ENCODE measurements around the gene RTN1.

RTN1 gene

DNA sequence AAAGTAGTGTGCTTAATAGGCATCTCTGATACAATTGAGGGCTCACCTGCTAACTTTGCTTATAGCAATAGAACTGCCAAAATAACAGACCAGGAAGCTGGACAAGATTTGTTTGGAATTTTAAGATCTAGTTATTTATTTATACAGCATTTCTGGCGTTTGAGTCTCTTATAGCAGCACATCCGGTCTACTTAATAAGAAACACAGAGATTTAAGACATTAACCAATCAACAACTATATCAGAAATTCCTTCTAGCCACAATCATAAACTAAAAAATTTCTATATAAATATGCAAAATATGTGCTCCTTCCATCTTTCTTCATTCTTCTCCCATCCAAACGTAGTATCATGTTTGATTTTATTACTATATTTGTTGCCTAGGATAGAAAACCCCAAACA lies 2.6 kb downstream of the RTN1 start:
- no peaks in the 10 kb centered on the region for H4K20me1 ChIP-seq (ENCODE audit: low read depth, low read length)
- H3K36me3 ChIP-seq (ENCODE audit: low read length) = no peaks in the 10 kb centered on the region
- H3K4me2 ChIP-seq (ENCODE audit: low read depth, low read length, poor library complexity, severe bottlenecking) = no peak overlapping the region
- H3K4me3 ChIP-seq (ENCODE audit: insufficient read depth, low read length, poor library complexity, severe bottlenecking) = no peak overlapping the region
- H3F3A ChIP-seq (ENCODE audit: insufficient read depth) = no peaks in the 10 kb centered on the region
- TF ChIP-seq, protein P1, sequence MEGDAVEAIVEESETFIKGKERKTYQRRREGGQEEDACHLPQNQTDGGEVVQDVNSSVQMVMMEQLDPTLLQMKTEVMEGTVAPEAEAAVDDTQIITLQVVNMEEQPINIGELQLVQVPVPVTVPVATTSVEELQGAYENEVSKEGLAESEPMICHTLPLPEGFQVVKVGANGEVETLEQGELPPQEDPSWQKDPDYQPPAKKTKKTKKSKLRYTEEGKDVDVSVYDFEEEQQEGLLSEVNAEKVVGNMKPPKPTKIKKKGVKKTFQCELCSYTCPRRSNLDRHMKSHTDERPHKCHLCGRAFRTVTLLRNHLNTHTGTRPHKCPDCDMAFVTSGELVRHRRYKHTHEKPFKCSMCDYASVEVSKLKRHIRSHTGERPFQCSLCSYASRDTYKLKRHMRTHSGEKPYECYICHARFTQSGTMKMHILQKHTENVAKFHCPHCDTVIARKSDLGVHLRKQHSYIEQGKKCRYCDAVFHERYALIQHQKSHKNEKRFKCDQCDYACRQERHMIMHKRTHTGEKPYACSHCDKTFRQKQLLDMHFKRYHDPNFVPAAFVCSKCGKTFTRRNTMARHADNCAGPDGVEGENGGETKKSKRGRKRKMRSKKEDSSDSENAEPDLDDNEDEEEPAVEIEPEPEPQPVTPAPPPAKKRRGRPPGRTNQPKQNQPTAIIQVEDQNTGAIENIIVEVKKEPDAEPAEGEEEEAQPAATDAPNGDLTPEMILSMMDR (IDR thresholded peaks at IDR 0.05; ENCODE audit: insufficient read depth, low read length, poor library complexity, severe bottlenecking) = no peak
- no peak for TF ChIP-seq EZH2phosphoT487 (conservative IDR thresholded peaks at IDR 0.05; ENCODE audit: low read length)
- no peak overlapping the region for H3K9ac ChIP-seq (ENCODE audit: low read length)
- no peaks in the 10 kb centered on the region for H3K27me3 ChIP-seq (ENCODE audit: low read length)
- H3K9me2 ChIP-seq (replicated peaks; ENCODE audit: insufficient read depth, low read length) = no peaks in the 10 kb centered on the region
- H3K9me3 ChIP-seq (ENCODE audit: insufficient read depth, low read length) = no peaks in the 10 kb centered on the region
- H3K79me2 ChIP-seq (ENCODE audit: insufficient read depth, low read length) = no peaks in the 10 kb centered on the region
- H2AFZ ChIP-seq (ENCODE audit: low read depth, low read length, severe bottlenecking) = no peak overlapping the region
- no peak overlapping the region for H3K27ac ChIP-seq (ENCODE audit: low read depth, low read length)

DNA sequence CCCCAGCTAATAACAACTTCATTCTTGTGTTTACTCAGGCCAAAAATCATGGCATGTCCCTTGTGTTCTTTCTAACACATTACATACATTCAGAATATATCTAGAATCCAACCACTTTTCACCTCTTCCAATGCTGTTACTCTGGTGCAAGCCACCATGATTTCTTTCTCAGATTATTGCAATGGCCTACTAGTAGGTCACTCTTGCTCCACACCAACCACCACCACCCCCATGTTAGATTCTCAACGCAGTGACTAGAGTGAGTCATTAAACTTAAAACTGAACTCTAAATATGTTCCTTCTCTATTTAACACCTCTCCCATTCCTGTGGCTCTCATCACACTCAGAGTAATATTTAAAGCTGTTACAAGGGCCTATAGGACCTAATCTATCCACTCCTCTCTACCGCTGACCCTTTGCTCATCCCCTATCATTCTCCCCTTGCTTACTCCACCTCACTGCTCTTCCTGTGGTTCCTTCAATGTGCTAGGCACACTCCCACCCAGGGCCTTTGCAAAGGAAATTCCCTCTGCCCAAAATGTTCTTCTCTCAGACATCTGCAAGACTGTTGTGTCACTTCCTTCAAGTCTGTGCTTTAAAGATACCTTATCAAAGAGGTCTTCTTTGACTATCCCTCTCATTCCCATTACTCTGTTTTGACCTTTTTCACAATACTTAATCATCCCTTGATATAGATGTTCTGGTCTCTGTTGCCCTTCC lies 6.6 kb downstream of the RTN1 start:
- no peaks in the 10 kb centered on the region for H3K27me3 ChIP-seq (ENCODE audit: low read length)
- no peaks in the 10 kb centered on the region for H3F3A ChIP-seq (ENCODE audit: insufficient read depth)
- H4K20me1 ChIP-seq (ENCODE audit: low read depth, low read length) = no peaks in the 10 kb centered on the region
- no peak overlapping the region for H3K9ac ChIP-seq (ENCODE audit: low read length)
- no peak for TF ChIP-seq EZH2phosphoT487 (conservative IDR thresholded peaks at IDR 0.05; ENCODE audit: low read length)
- TF ChIP-seq, protein P1 (IDR thresholded peaks at IDR 0.05; ENCODE audit: insufficient read depth, low read length, poor library complexity, severe bottlenecking) = no peak
- no peaks in the 10 kb centered on the region for H3K36me3 ChIP-seq (ENCODE audit: low read length)
- no peak overlapping the region for H3K4me3 ChIP-seq (ENCODE audit: insufficient read depth, low read length, poor library complexity, severe bottlenecking)
- no peak overlapping the region for H2AFZ ChIP-seq (ENCODE audit: low read depth, low read length, severe bottlenecking)
- no peaks in the 10 kb centered on the region for H3K9me3 ChIP-seq (ENCODE audit: insufficient read depth, low read length)
- H3K27ac ChIP-seq (ENCODE audit: low read depth, low read length) = no peak overlapping the region
- H3K79me2 ChIP-seq (ENCODE audit: insufficient read depth, low read length) = no peaks in the 10 kb centered on the region
- no peak overlapping the region for H3K4me2 ChIP-seq (ENCODE audit: low read depth, low read length, poor library complexity, severe bottlenecking)
- no peaks in the 10 kb centered on the region for H3K9me2 ChIP-seq (replicated peaks; ENCODE audit: insufficient read depth, low read length)

DNA sequence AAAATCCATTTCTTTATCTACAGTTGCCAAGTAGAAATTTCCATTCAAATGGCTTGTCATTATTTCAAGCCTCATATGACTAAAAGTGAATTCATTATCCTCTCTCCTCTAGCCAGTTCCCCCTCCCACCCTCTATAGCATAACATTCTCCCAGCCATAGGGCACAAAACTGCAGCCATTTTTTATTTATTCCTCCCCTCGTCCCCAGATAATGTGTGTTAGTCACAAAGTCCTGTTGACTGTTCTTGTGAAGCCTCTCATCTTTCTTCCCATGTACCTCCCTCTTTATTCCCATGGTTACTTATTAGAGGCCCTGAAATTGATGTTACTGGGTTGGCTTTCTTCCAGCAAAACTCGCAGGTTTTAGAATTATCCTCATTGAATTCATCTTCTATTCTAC lies 13.2 kb downstream of the RTN1 start:
- no peaks in the 10 kb centered on the region for H4K20me1 ChIP-seq (ENCODE audit: low read depth, low read length)
- H3F3A ChIP-seq (ENCODE audit: insufficient read depth) = no peaks in the 10 kb centered on the region
- TF ChIP-seq, protein P1 (IDR thresholded peaks at IDR 0.05; ENCODE audit: insufficient read depth, low read length, poor library complexity, severe bottlenecking) = no peak
- no peak for TF ChIP-seq EZH2phosphoT487 (conservative IDR thresholded peaks at IDR 0.05; ENCODE audit: low read length)
- H3K79me2 ChIP-seq (ENCODE audit: insufficient read depth, low read length) = no peaks in the 10 kb centered on the region
- no peaks in the 10 kb centered on the region for H3K9me3 ChIP-seq (ENCODE audit: insufficient read depth, low read length)
- no peaks in the 10 kb centered on the region for H3K9me2 ChIP-seq (replicated peaks; ENCODE audit: insufficient read depth, low read length)
- H3K27ac ChIP-seq (ENCODE audit: low read depth, low read length) = no peak overlapping the region
- no peak overlapping the region for H3K4me3 ChIP-seq (ENCODE audit: insufficient read depth, low read length, poor library complexity, severe bottlenecking)
- H3K4me2 ChIP-seq (ENCODE audit: low read depth, low read length, poor library complexity, severe bottlenecking) = no peak overlapping the region
- no peak overlapping the region for H2AFZ ChIP-seq (ENCODE audit: low read depth, low read length, severe bottlenecking)
- H3K9ac ChIP-seq (ENCODE audit: low read length) = no peak overlapping the region
- no peaks in the 10 kb centered on the region; the same call in 1 of the 2 replicates for H3K36me3 ChIP-seq (ENCODE audit: low read length)
- H3K27me3 ChIP-seq (ENCODE audit: low read length) = no peaks in the 10 kb centered on the region
